Pancreas (tissue), 10 donors: ENCODE results near the gene MED29. TPM values are rescaled to one million over a fixed set of nuclear protein-coding genes. Genes with fewer than 3 reads are reported as not detected.
A peak's percentile ranks its signal among the peaks of the same experiment; 100 is the strongest.

Source experiments
- ATAC-seq, 4 donors: fragments of 200-7000 bp; cut with Tn5 transposase; one replicate each; pipeline versions ENCODE4 v1.8.0 to v1.9.1; 2020; ENCODE audit warnings: mild to moderate bottlenecking in 4 of 4, moderate library complexity in 4 of 4
- DNase-seq, 6 donors: peaks; one replicate each; pipeline ENCODE4 v3.0.0-alpha.2; 2020
- FAIRE-seq: peaks from 2 replicates; lab custom pipeline; 2012; peaks lifted over from hg19 to GRCh38; lab: Jason Lieb, UNC
- H3K27ac ChIP-seq, 4 donors: fragments of 200-600 bp; sonication (generic); 1 replicate in 3 of 4; 2 replicates in 1 of 4; pipeline versions ENCODE4 v1.5.0 to v1.8.0; 2020
- H3K27me3 ChIP-seq, 4 donors: fragments of 200-600 bp; one replicate each; pipeline ENCODE4 v1.8.0; 2021
- H3K36me3 ChIP-seq, 3 donors: fragments of 200-600 bp; sonication (generic) in 1 of 3; one replicate each; pipeline versions ENCODE4 v1.5.0 to v1.8.0; 2020 to 2021
- H3K4me1 ChIP-seq, 3 donors: fragments of 200-600 bp; one replicate each; pipeline ENCODE4 v1.8.0; 2021
- H3K4me3 ChIP-seq, 4 donors: fragments of 200-600 bp; sonication (generic) in 2 of 4; one replicate each; pipeline versions ENCODE4 v1.5.0 to v1.8.0; 2020 to 2021
- H3K9me3 ChIP-seq, 4 donors: fragments of 200-600 bp; one replicate each; pipeline ENCODE4 v1.8.0; 2021
- WGBS, 2 donors: extraction: QIAGEN DNeasy Blood & Tissue Kit; methylation state at CpG; one replicate each; pipeline ENCODE4 v1.1.7; 2013; 5-methylcytosine and 5-hydroxymethylcytosine counted together
- intact Hi-C, 3 donors: fragments of 100-400 bp; cut with DNase I; formaldehyde crosslinking; loops; one replicate each; pipeline versions ENCODE4 v1.11.1 to v1.14.2; 2022
- polyA plus RNA-seq, 2 donors: library from polyadenylated mRNA; stranded (reverse); fragments of 200-250 nt; gene quantifications; one replicate each; pipeline ENCODE4 v1.2.3, GENCODE V29; 2013
- total RNA-seq, 6 donors: library from RNA; stranded (reverse); fragmentation: NEBNext Ultra II Directional in 4 of 6; extraction: Animal tissue kit (Norgen Biotek cat#: 25700) in 4 of 6; gene quantifications; one replicate each; pipeline versions ENCODE4 v1.2.1 to v1.2.4, GENCODE V29; 2021 to 2023
- TF ChIP-seq, protein P1 (sequence below), 4 donors: fragments of 200-600 bp; sonication (generic) in 3 of 4; IDR thresholded peaks; one replicate each; pipeline versions ENCODE4 v1.5.0 to v1.8.0; 2021; ENCODE audit warnings: antibody characterized with exemption in 4 of 4
- donor health status: healthy with polysubstance abuse.
- donor health status: DM: no; HTN: no; CAD: no; lungs with moderate emphysema.
- donor health status: DM: no; HTN: no; CAD: no.
- donor health status: control.
- donor health status: control.
- donor health status: Bipolar disorder and iron deficiency.
- donor health status: DM: yes; HTN: yes; CAD: no.
- donor health status: DM: no; HTN: no; CAD: no.
- donor health status: DM: no; HTN: no; CAD: no.
- donor health status: DM: yes; HTN: yes; CAD: no.

MED29 gene
- total and polyA plus RNA-seq, 8 donors: 13.2 to 23.9 (median 17.5) TPM

DNA sequence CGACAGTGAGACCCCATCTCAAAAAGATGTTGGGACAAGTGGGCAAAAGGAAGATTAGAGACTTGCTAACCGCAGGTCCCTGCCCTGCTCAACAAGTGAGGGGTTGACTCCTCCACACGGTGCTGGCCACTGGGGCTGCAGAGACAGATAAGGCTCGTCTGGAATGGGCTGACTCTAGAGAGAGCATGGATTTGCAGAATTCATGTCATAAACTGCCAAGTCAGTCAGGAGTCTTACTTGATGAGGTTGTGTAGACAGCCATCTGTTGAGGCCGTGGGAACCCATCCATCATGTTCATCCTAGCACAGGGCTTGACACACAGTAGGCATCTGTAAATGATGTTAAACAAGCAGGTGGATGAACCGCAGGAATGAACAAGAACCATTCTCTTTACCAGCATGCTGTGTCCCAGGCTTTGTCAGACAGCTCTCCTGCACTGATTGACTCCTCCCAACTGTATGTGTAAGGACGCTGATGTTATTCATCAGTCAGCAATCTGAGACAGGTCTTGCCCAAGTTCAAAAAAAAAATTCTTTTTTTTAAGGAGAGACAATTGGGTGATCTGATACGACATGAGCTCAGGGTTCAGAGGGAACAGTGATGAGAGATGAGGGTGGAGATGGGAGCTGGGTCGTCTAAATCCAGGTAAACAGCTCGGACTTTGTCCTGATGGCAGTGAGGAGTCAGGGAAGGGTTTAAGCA is 9.1 kb upstream of the MED29 start:
- TF ChIP-seq, protein P1, sequence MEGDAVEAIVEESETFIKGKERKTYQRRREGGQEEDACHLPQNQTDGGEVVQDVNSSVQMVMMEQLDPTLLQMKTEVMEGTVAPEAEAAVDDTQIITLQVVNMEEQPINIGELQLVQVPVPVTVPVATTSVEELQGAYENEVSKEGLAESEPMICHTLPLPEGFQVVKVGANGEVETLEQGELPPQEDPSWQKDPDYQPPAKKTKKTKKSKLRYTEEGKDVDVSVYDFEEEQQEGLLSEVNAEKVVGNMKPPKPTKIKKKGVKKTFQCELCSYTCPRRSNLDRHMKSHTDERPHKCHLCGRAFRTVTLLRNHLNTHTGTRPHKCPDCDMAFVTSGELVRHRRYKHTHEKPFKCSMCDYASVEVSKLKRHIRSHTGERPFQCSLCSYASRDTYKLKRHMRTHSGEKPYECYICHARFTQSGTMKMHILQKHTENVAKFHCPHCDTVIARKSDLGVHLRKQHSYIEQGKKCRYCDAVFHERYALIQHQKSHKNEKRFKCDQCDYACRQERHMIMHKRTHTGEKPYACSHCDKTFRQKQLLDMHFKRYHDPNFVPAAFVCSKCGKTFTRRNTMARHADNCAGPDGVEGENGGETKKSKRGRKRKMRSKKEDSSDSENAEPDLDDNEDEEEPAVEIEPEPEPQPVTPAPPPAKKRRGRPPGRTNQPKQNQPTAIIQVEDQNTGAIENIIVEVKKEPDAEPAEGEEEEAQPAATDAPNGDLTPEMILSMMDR (IDR thresholded peaks at IDR 0.05): no peak
- no peaks in the 10 kb centered on the region for H3K9me3 ChIP-seq
- FAIRE-seq: no peak
- no peak for DNase-seq
- ATAC-seq: no peak
- WGBS, 2 donors: 76 to 77% methylated on average over 10 of the region's 10 CpGs
- H3K36me3 ChIP-seq: peaks cover 9 to 58% (median 32%) of the 10 kb centered on the region in 3 donors
- no peak overlapping the region for H3K4me3 ChIP-seq
- H3K4me1 ChIP-seq: no peaks in the 10 kb centered on the region
- no peak overlapping the region for H3K27ac ChIP-seq
- H3K27me3 ChIP-seq: no peaks in the 10 kb centered on the region
- intact Hi-C loops: no loop called here

DNA sequence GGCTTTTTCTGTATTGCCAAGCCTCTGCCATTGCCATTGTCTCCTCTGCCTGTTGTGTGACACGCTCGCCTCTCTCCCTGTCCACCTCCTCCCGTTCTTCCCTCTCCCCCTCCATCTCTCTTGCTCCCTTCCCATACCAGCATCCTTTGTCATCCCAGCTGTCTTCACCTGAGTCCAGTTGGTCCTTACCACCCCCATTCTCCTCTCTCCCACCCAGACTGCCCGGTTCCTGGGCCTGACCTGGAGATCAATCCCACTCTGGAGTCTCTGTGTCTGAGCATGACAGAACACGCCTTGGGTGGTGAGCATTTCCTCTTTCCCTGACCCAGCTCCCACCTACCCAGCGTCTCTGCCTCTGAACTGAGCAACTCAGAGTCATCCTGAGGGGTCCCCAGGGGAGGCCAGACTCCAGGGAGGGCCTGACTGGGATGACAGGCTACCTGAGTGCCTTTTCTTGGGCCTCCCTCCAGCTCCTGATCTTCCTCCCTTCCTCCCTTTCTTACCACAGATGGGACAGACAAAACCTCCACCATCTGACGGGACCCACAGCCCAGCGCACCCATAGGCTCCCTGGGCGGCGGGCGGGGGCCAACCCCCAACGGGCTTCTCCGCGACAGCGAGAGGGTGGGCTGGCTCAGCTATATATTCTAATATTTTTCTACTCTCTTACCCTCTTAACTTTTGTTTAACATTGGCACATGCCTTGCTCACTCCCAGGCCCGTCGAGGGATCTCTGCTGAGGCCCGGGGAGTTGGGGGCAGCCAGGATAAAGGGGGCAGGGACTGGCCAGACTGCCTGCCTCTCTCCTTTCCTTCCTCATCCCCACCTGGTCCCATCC is 8.0 kb upstream of the MED29 start:
- intact Hi-C loops: no loop called here
- Histone ChIP-seq H3K27ac (no peak overlapping the region), H3K9me3 (no peaks in the 10 kb centered on the region), H3K4me3 (no peak overlapping the region), H3K27me3 (no peaks in the 10 kb centered on the region), H3K36me3 (peaks cover 4 to 58% (median 23%) of the 10 kb centered on the region in 3 donors), H3K4me1 (no peaks in the 10 kb centered on the region)
- WGBS, 2 donors: 88 to 92% methylated on average over 18 of the region's 18 CpGs
- no peak for FAIRE-seq
- ATAC-seq: no peak
- TF ChIP-seq, protein P1 (IDR thresholded peaks at IDR 0.05): no peak
- DNase-seq: no peak

DNA sequence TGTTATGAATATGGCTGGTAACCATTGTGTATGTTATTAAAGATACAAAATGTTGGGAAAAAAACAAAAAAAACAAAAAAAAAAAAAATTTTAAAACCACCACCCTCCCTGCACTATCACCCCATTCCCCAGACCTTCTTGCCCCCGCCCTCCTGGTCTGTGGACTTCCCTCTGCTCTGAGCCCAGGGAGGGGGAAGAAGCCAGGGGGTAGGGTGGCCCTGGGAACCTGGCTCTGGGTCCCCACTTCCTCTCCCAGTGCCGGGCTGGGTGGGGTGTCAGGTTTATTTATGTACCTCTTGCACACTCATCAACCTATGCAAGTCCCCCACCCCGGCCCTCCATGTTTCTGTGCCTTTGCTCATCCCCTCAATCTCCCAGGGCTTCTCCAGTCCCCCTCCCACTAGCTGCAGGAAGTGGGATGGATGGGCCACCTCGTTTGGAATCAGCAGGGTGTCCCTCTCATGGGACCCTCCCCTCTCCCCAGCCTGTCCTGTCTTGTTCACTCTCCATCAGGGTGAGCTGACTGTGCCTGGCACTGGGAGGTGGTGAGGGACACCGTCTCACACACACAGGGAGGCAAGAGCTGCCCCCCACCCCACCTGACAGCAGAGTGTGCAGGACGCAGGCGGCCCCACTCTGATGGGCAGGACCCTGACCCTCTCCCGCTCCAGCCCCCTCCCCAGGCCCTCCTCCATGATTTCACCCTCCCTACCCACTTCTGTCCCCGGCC is 6.2 kb upstream of the MED29 start:
- Histone ChIP-seq H3K4me1 (no peaks in the 10 kb centered on the region), H3K4me3 (no peak overlapping the region), H3K9me3 (no peaks in the 10 kb centered on the region), H3K27ac (no peak overlapping the region), H3K36me3 (peaks cover 0 to 53% (median 21%) of the 10 kb centered on the region in 3 donors), H3K27me3 (no peaks in the 10 kb centered on the region)
- TF ChIP-seq, protein P1 (IDR thresholded peaks at IDR 0.05): no peak
- intact Hi-C loops: no loop called here
- DNase-seq: peak in 2 of 6 donors; percentile 38 to 40
- FAIRE-seq: no peak
- ATAC-seq: no peak
- WGBS, 2 donors: 73 to 75% methylated on average over 8 to 9 of the region's 9 CpGs

DNA sequence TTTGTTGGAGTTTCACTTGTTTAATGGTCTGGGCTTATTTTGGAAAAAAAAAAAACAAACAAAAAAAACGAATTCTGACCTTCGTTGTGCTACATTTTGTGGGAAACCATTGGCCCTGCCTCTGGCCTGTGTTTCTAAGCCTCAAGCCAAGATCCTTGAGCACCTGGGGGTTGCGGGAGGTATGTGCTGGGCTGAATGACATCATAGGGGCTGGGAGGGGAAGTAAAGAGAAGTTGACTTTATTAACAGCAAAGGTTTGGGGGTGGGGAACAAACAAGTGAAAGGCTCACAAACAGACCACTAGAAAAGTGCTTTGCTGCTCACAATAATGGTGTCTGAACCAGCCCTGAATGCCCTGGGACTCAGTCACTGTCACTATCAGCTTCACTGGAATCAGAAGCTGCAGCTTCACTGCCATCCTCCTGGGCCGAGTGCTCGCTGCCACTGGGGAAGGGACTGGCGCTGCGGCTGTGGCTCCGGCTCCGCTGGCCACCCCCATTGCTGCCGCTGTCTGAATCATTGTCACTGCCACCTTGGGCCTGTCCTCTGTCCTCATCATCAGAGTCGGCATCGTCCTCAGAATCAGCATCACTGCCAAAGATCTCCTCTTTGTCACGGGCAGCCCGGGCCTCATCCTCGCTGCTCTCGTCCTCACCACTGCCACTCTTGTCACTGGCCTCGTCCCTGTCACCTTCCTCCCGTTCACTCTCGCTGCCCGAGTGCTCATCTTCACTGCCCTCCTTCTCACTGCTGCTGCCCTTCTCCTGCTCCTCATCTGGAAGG is 5.4 kb upstream of the MED29 start:
- Histone ChIP-seq H3K27me3 (no peaks in the 10 kb centered on the region), H3K4me1 (no peaks in the 10 kb centered on the region), H3K4me3 (no peak overlapping the region), H3K9me3 (no peaks in the 10 kb centered on the region), H3K27ac (no peak overlapping the region), H3K36me3 (peaks cover 0 to 45% (median 16%) of the 10 kb centered on the region in 3 donors)
- DNase-seq (peak in 1 of 6 donors; percentile 45), FAIRE-seq (no peak), ATAC-seq (no peak)
- TF ChIP-seq, protein P1 (IDR thresholded peaks at IDR 0.05): no peak
- intact Hi-C loops: no loop called here
- 82 to 83% methylated on average over 20 of the region's 20 CpGs for WGBS, 2 donors
